Raji (cell line): Measurements from ENCODE around the gene BCL2L11.

Source experiments
- POLR2A ChIP-seq: IDR thresholded peaks from 2 replicates; pipeline ENCODE4 v1.6.1; 2011; ENCODE audit warnings: low read depth, low read length, control low read depth; ENCODE audit not compliant: insufficient read depth

Gene BCL2L11

GRCh38 chr2:111186933-111187332 lies 66.2 kb downstream of the BCL2L11 start:
- TF ChIP-seq POLR2A: no peak

GRCh38 chr2:111188681-111189080 lies 68.0 kb downstream of the BCL2L11 start:
- no peak for TF ChIP-seq POLR2A

GRCh38 chr2:111189106-111189505 lies 68.4 kb downstream of the BCL2L11 start:
- TF ChIP-seq POLR2A: no peak

- no peak for TF ChIP-seq POLR2A
Measured at GRCh38 chr2:111190816-111191540, 70.3 kb downstream of the BCL2L11 start.

GRCh38 chr2:111191877-111192276 lies 71.2 kb downstream of the BCL2L11 start:
- TF ChIP-seq POLR2A: no peak

- TF ChIP-seq POLR2A: no peak
Measured at GRCh38 chr2:111192776-111193368, 72.2 kb downstream of the BCL2L11 start.

- no peak for TF ChIP-seq POLR2A
Measured at GRCh38 chr2:111194835-111195621, 74.3 kb downstream of the BCL2L11 start.

- TF ChIP-seq POLR2A: no peak
Measured at GRCh38 chr2:111196435-111196834, 75.7 kb downstream of the BCL2L11 start.

- no peak for TF ChIP-seq POLR2A
Measured at GRCh38 chr2:111198701-111199100, 78.0 kb downstream of the BCL2L11 start.

GRCh38 chr2:111199840-111200239 lies 79.1 kb downstream of the BCL2L11 start:
- TF ChIP-seq POLR2A: no peak

GRCh38 chr2:111200333-111200881 lies 79.7 kb downstream of the BCL2L11 start:
- TF ChIP-seq POLR2A: no peak

- TF ChIP-seq POLR2A: no peak
Measured at GRCh38 chr2:111201214-111201613, 80.5 kb downstream of the BCL2L11 start.

- no peak for TF ChIP-seq POLR2A
Measured at GRCh38 chr2:111202266-111203040, 81.7 kb downstream of the BCL2L11 start.

GRCh38 chr2:111204706-111205105 lies 84.0 kb downstream of the BCL2L11 start:
- no peak for TF ChIP-seq POLR2A

- TF ChIP-seq POLR2A: no peak
Measured at GRCh38 chr2:111205774-111206173, 85.1 kb downstream of the BCL2L11 start.
